ENCODE data around the gene SNAP29. TPM values are rescaled to one million over a fixed set of nuclear protein-coding genes. Genes with fewer than 3 reads are reported as not detected.

The SNAP29 gene
- total and polyA plus RNA-seq, 9 of the 15 experiments (the other 6 are each of a cell fraction or from before 2014, with no cell fraction given): 19.5 to 250 (median 75.9) TPM

DNA sequence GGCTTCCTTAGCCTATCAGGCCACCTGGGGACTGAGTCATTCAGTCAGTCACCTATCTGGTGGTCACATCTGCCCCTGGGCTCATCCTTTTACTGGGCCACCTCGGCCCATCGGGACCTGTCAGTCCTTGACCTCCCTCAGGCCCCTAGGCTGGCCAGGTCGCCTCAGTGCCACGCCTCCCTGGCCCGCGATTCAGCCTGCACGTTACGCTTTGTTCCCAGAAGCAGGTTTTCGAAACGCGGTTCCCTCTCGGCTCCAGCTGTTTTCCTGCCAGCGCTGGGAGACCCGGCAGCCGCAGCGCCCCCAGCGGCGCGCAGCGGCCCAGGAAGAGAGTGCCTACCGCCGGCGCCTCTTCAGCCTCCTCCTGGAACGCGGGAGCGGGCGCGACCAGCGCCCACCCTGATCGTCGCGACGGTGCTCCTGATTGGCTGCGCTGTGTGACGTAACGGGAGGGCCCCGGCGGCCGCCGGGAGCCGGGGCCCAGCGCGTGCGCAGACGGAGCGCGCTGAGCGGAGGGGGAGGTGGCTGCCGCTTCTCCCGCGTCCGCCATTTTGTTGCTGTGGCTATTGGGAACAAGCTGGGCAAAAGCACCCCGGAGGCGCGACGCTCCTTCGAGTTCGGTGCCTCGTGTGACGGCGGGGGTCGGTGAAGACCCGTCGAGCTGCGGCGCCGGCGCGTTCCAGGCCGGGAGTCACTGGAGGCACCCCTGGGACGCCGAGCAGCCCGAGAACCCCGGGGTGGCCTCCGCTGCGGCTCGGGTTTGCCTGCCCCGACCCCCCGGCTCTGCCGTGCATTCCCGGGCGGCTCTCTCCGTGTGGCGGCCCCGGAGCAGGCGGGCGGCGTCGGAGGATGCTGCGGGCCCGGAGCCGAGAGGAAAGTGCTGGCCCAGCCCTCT is 58.4 kb downstream of the SNAP29 start, which contains the start of gene CRKL (continued):
- TF ChIP-seq NCOA2 (IDR thresholded peaks at IDR 0.05; ENCODE audit: partially characterized antibody in 2 of 2) (no peak), MEIS2 (IDR thresholded peaks at IDR 0.05; ENCODE audit: partially characterized antibody) (no peak), KLF16 (IDR thresholded peaks at IDR 0.05) (no peak), SMARCA5 (IDR thresholded peaks at IDR 0.05) (no peak), FOXJ3 (CRISPR knock-in tag; IDR thresholded peaks at IDR 0.05) (no peak), FOXK1 (CRISPR knock-in tag; IDR thresholded peaks at IDR 0.05; ENCODE audit: borderline replicate concordance) (no peak), ETS2 (tag; IDR thresholded peaks at IDR 0.05; ENCODE audit: borderline replicate concordance, poor library complexity, severe bottlenecking) (no peak), HDAC2 (IDR thresholded peaks at IDR 0.05) (no peak), POLR2G (IDR thresholded peaks at IDR 0.05; ENCODE audit: low read depth, low read length) (peak; percentile 98), ZFP1 (CRISPR knock-in tag; IDR thresholded peaks at IDR 0.05) (no peak), STAT5A (IDR thresholded peaks at IDR 0.05; ENCODE audit: borderline replicate concordance, low read length) (no peak), NBN (IDR thresholded peaks at IDR 0.05; ENCODE audit: low read depth) (no peak), SRF (CRISPR knock-in tag; IDR thresholded peaks at IDR 0.05) (no peak), CAMTA2 (CRISPR knock-in tag; conservative IDR thresholded peaks at IDR 0.05) (no peak), TFAM (CRISPR knock-in tag; conservative IDR thresholded peaks at IDR 0.05) (no peak), RBM39 (optimal IDR thresholded peaks at IDR 0.05; ENCODE audit: low read depth, low read length) (no peak), TBL1XR1 (IDR thresholded peaks at IDR 0.05; ENCODE audit: low read length in 2 of 2) (peak; percentile 90 to 98), CHCHD3 (CRISPR knock-in tag; IDR thresholded peaks at IDR 0.05) (no peak), TRIM24 (IDR thresholded peaks at IDR 0.05) (no peak), POLR2AphosphoS5 (IDR thresholded peaks at IDR 0.05; ENCODE audit: control insufficient read depth, insufficient read depth, low read depth, low read length) (no peak), ZNF668 (CRISPR knock-in tag; IDR thresholded peaks at IDR 0.05) (no peak), ZNF79 (CRISPR knock-in tag; IDR thresholded peaks at IDR 0.05; ENCODE audit: low read depth) (no peak), KDM4B (IDR thresholded peaks at IDR 0.05; ENCODE audit: borderline replicate concordance in 2 of 2, low read depth in 1 of 2) (no peak), CREM (IDR thresholded peaks at IDR 0.05; ENCODE audit: low read depth) (no peak), NFIC (IDR thresholded peaks at IDR 0.05) (no peak), PHF21A (IDR thresholded peaks at IDR 0.05; ENCODE audit: borderline replicate concordance, low read depth) (no peak)
- TF ChIP-seq, protein P1, sequence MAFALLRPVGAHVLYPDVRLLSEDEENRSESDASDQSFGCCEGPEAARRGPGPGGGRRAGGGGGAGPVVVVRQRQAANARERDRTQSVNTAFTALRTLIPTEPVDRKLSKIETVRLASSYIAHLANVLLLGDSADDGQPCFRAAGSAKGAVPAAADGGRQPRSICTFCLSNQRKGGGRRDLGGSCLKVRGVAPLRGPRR (CRISPR knock-in tag; IDR thresholded peaks at IDR 0.05): no peak
- TF ChIP-seq, protein P2, sequence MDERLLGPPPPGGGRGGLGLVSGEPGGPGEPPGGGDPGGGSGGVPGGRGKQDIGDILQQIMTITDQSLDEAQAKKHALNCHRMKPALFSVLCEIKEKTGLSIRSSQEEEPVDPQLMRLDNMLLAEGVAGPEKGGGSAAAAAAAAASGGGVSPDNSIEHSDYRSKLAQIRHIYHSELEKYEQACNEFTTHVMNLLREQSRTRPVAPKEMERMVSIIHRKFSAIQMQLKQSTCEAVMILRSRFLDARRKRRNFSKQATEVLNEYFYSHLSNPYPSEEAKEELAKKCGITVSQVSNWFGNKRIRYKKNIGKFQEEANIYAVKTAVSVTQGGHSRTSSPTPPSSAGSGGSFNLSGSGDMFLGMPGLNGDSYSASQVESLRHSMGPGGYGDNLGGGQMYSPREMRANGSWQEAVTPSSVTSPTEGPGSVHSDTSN (CRISPR knock-in tag; IDR thresholded peaks at IDR 0.05; ENCODE audit: low read depth): no peak
- TF ChIP-seq, protein P2 (tag; conservative IDR thresholded peaks at IDR 0.05; ENCODE audit: low read depth): no peak
